ENCODE data around the gene ARL6IP1. TPM values are rescaled to one million over a fixed set of nuclear protein-coding genes. Genes with fewer than 3 reads are reported as not detected.
"Not testable (repeated sequence)": the region's sequence is repeated elsewhere in the genome, so short reads cannot be mapped to it uniquely, and the experiment has no call there.

Gene ARL6IP1
- total RNA-seq, 1 experiment from 2014 or later, result 287 TPM

DNA sequence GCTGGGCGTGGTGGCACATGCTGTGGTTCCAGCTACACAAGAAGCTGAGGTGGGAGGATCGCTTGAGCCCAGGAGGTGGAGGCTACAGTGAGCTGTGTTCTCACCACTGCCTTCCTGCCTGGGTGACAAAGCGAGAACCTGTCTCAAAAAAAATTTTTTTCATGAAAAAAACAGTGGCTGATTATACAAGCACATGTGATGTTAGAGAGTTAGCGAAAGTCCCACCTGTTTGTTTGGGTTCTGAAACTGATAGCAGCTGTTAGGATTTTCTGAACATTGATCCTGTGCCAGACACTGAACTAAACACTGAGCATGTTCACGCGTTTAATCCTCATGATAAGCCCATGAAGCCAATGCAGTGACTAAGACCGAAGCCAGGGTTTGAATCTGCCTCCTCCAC lies 34.1 kb downstream of the ARL6IP1 start:
- H3K27me3 ChIP-seq (ENCODE audit: low read length); H3K9me3 ChIP-seq (ENCODE audit: low read length); H3K4me2 ChIP-seq (ENCODE audit: low read depth, low read length, poor library complexity, severe bottlenecking); DNase-seq; H2AFZ ChIP-seq (ENCODE audit: low read length); H3K27ac ChIP-seq (ENCODE audit: low read length); H3K79me2 ChIP-seq (ENCODE audit: low read length); H4K20me1 ChIP-seq (ENCODE audit: insufficient read depth, low read depth, low read length); H3K9me2 ChIP-seq (replicated peaks; ENCODE audit: insufficient read depth, low read length); H3K4me1 ChIP-seq (ENCODE audit: low read length); H3K9ac ChIP-seq (ENCODE audit: low read length); H3K36me3 ChIP-seq (ENCODE audit: insufficient read depth, low read length); H3K4me3 ChIP-seq (ENCODE audit: low read length): not testable (repeated sequence)

DNA sequence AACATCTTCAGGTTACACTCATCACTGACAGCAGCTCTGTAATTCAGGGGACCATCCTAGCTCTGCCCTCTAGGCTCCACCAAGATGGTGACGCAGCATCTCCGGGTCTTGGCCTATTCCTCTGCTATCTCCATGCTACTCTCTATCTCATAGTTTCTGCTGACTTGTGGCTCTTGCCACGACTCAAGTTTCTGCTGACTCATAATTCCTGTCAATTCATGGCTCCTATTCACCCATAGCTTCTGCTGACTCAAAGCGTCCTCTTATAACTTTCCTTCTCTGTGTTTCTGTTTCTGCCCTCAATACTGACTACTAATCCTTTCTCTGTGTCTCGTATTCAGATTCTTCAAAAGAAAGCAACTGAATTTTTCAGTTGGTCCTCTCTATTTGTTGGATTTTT lies 38.6 kb downstream of the ARL6IP1 start:
- not testable (repeated sequence) for H4K20me1 ChIP-seq (ENCODE audit: insufficient read depth, low read depth, low read length); H3K9ac ChIP-seq (ENCODE audit: low read length); DNase-seq; H3K4me3 ChIP-seq (ENCODE audit: low read length); H3K36me3 ChIP-seq (ENCODE audit: insufficient read depth, low read length); H3K27me3 ChIP-seq (ENCODE audit: low read length); H3K79me2 ChIP-seq (ENCODE audit: low read length); H3K9me3 ChIP-seq (ENCODE audit: low read length); H2AFZ ChIP-seq (ENCODE audit: low read length); H3K4me2 ChIP-seq (ENCODE audit: low read depth, low read length, poor library complexity, severe bottlenecking); H3K9me2 ChIP-seq (replicated peaks; ENCODE audit: insufficient read depth, low read length); H3K4me1 ChIP-seq (ENCODE audit: low read length); H3K27ac ChIP-seq (ENCODE audit: low read length)

DNA sequence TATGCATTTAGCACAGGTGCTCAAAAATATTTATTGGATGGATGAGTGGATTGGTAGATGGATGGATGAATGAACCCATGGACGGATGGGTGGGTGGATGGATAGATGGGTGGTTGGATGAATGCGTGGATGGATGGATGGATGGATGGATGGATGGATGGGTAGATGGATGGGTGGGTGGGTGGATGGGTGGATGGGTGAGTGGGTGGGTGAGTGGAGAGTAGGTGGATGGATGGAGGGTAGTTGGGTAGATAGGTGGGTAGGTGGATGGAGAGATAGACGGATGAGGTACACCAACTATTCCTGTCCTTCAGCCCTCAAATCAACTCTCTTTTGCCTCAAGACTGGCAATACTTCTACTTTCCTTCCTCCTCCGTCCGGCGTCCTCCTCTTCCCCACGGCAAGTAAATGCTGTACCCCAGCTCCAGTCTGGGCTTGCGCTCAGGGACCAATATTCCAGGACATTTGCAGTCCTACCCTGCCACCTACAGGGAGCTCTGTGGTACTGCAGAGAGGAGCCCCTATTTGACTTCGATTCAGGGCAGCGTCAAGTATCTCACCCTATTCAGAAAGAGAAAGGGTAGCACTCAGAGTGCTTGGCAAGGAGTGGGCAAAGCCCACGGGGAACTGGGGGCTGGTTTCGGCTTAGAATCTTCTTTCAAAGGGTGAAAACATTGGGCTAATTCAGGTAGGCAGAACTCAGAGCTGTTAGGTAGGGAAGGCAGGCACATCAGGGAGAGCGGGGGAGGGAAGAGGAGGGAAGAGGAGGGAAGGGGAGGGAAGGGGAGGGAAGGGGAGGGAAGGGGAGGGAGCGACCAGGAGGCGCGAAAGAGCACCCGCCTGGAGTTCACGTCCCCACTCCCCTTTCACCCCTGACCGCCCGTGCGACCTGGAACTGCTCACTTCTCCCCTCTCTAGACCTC lies 41.5 kb downstream of the ARL6IP1 start:
- H3K27me3 ChIP-seq (ENCODE audit: low read length); H4K20me1 ChIP-seq (ENCODE audit: insufficient read depth, low read depth, low read length); H3K4me3 ChIP-seq (ENCODE audit: low read length); H3K9me2 ChIP-seq (replicated peaks; ENCODE audit: insufficient read depth, low read length); H3K79me2 ChIP-seq (ENCODE audit: low read length); H3K36me3 ChIP-seq (ENCODE audit: insufficient read depth, low read length); H3K9ac ChIP-seq (ENCODE audit: low read length); H3K4me2 ChIP-seq (ENCODE audit: low read depth, low read length, poor library complexity, severe bottlenecking); H3K27ac ChIP-seq (ENCODE audit: low read length); H3K4me1 ChIP-seq (ENCODE audit: low read length); H2AFZ ChIP-seq (ENCODE audit: low read length); H3K9me3 ChIP-seq (ENCODE audit: low read length): not testable (repeated sequence)
- peak; percentile 45 for DNase-seq

DNA sequence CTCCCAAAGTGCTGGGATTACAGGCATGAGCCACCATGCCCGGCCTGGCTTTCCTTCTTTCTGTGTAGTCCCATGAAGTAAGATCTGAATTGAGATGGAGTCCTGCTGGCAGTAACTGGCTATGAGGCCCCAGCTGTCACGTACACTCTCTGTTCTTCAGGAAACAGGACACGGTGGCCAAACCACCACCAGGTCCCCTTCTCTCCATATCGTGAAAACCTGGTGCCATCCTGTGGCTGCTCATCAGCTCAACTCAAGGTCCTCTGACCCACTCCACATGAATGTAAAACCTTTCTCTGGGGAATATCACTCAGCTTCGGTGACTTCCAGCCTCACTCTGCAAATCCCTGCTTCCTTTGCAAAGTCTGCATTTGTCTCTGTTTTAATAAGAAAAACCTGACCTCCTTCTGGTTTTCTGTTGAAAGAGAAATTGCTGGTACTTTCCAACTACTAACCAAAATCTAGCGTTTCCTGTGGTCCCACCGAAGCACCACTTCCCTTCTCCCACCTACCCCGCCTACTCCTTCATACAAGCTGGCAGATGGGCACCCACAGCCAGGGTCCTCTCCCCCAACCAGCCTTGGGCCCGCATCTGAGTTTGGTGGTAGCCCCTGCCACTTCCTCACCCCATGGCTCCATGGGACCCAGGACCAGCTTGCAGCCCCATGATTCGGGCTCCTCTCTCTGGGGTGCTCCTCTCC lies 43.2 kb downstream of the ARL6IP1 start:
- H2AFZ ChIP-seq (ENCODE audit: low read length); H3K9me3 ChIP-seq (ENCODE audit: low read length); H3K4me2 ChIP-seq (ENCODE audit: low read depth, low read length, poor library complexity, severe bottlenecking); H3K27ac ChIP-seq (ENCODE audit: low read length); H3K4me1 ChIP-seq (ENCODE audit: low read length); H3K4me3 ChIP-seq (ENCODE audit: low read length); H3K9ac ChIP-seq (ENCODE audit: low read length); H3K9me2 ChIP-seq (replicated peaks; ENCODE audit: insufficient read depth, low read length); H4K20me1 ChIP-seq (ENCODE audit: insufficient read depth, low read depth, low read length); H3K79me2 ChIP-seq (ENCODE audit: low read length); H3K27me3 ChIP-seq (ENCODE audit: low read length); H3K36me3 ChIP-seq (ENCODE audit: insufficient read depth, low read length); DNase-seq: not testable (repeated sequence)

DNA sequence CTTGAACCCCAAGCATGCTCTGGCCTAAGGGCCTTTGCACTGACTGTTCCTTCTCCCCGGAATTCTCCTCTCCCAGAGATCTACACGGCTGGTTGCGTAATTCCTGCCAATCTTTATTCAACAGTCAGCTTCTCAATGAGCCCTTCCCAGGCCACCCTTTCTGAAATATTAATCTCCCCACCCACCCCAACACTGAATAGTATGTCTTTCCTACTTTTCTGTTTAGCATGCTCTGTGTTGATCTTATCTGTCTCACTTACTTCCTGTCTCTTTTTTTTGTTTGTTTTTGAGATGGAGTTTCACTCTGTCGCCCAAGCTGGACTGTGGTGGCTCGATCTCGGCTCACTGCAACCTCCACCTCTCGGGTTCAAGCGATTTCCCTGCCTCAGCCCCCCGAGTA lies 44.7 kb downstream of the ARL6IP1 start:
- not testable (repeated sequence) for H3K27ac ChIP-seq (ENCODE audit: low read length); H3K4me3 ChIP-seq (ENCODE audit: low read length); H2AFZ ChIP-seq (ENCODE audit: low read length); H3K9ac ChIP-seq (ENCODE audit: low read length); H3K4me1 ChIP-seq (ENCODE audit: low read length); H3K27me3 ChIP-seq (ENCODE audit: low read length); H3K36me3 ChIP-seq (ENCODE audit: insufficient read depth, low read length); H3K9me2 ChIP-seq (replicated peaks; ENCODE audit: insufficient read depth, low read length); H3K9me3 ChIP-seq (ENCODE audit: low read length); H4K20me1 ChIP-seq (ENCODE audit: insufficient read depth, low read depth, low read length); H3K4me2 ChIP-seq (ENCODE audit: low read depth, low read length, poor library complexity, severe bottlenecking); H3K79me2 ChIP-seq (ENCODE audit: low read length)
- DNase-seq, result peak; percentile 11

DNA sequence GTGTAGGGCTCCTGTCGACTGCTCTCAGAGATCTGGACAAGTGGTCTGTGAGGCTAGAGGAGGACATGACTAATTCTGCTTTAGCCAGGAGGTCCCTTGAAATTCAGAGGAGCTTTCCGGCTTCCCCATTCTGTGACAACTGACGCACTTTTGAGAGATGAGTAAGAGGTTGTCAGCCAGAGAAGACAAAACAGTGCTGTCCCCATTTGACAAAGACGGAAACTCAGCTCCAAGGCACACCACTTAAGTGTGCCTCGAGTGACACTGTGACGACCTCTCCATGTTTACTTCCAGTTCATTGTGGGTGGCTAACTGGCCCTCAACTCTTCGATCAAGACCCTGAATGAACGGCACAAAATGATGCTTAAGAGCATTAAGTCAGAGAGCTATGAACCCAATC lies 58.5 kb downstream of the ARL6IP1 start:
- not testable (repeated sequence) for H4K20me1 ChIP-seq (ENCODE audit: insufficient read depth, low read depth, low read length); H3K27me3 ChIP-seq (ENCODE audit: low read length); H2AFZ ChIP-seq (ENCODE audit: low read length); H3K9me2 ChIP-seq (replicated peaks; ENCODE audit: insufficient read depth, low read length); DNase-seq; H3K27ac ChIP-seq (ENCODE audit: low read length); H3K79me2 ChIP-seq (ENCODE audit: low read length); H3K4me2 ChIP-seq (ENCODE audit: low read depth, low read length, poor library complexity, severe bottlenecking); H3K9me3 ChIP-seq (ENCODE audit: low read length); H3K9ac ChIP-seq (ENCODE audit: low read length); H3K36me3 ChIP-seq (ENCODE audit: insufficient read depth, low read length); H3K4me1 ChIP-seq (ENCODE audit: low read length); H3K4me3 ChIP-seq (ENCODE audit: low read length)

Other genes starting within 250 kb of the ARL6IP1 start
- 72.6 and 94.8 TPM in 2 replicates for gene NOMO2, start 239.5 kb downstream of the ARL6IP1 start, total RNA-seq (2014; rRNA removed; shearing (Covaris generic); ENCODE audit: low replicate concordance)
- gene RPS15A, start 11.2 kb downstream of the ARL6IP1 start, total RNA-seq (2014; rRNA removed; shearing (Covaris generic); ENCODE audit: low replicate concordance), result 2,194 and 2,892 TPM in 2 replicates
- gene SMG1, start 124.9 kb upstream of the ARL6IP1 start, total RNA-seq (2014; rRNA removed; shearing (Covaris generic); ENCODE audit: low replicate concordance), result 63.1 and 91.0 TPM in 2 replicates
- not detected in 2 replicates for gene TMC7, start 182.4 kb upstream of the ARL6IP1 start, total RNA-seq (2014; rRNA removed; shearing (Covaris generic); ENCODE audit: low replicate concordance)

Measured in Karpas-422 (cell line).